HG03064 (cell line): ENCODE measurements around the gene CPNE7.

Experiments
- ATAC-seq: cut with Tn5 transposase; IDR thresholded peaks from one replicate; pipeline ENCODE4 v1.9.1; 2021; ENCODE audit warnings: low read depth; ENCODE audit not compliant: unreplicated experiment

The CPNE7 gene

GRCh38 chr16:89548344-89549006 lies 27.1 kb upstream of the CPNE7 start:
- no peak for ATAC-seq

- no peak for ATAC-seq
These were observed 26.4 kb upstream of the CPNE7 start for GRCh38 chr16:89549007-89549700.

- ATAC-seq: no peak
These were observed 25.0 kb upstream of the CPNE7 start for GRCh38 chr16:89550421-89551007.

DNA sequence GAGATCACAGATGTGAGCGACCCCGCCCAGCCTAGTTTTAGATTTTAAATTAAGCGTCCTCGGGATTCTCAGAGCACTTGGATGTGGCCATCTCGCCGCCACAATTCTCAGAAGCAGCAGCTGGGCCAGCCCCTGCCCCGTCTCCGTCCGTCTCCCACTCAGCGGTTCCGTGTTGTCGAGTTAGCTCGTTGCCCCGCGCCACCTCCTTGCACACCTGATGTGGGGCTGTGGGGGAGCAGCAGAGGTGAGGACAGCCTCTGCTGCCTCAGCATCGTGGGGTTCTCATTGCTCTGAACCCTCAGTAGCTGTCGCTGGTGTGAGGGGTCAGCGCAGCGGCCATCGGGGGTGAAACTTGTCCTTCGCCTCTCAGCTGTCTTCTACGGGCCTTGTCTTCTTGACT lies 23.2 kb upstream of the CPNE7 start:
- no peak for ATAC-seq

DNA sequence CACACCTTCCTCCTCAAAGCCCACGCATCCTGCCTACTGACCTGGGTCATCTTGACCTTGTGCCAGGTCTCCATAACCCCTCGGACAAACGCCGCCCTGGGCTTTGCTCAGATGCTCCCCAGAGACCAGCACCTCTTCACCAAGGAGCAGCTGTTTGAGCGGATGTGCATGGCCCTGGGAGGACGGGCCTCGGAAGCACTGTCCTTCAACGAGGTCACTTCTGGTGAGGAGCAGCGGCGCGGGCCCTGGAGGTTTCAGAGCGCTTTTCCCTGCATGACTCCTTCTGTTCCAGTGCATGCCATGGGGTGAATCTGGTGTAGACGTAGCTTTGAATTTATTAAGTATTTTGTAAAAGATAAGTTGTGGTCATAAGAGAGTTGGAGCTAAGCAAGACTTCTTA lies 22.6 kb upstream of the CPNE7 start:
- ATAC-seq: no peak

GRCh38 chr16:89553733-89554132 lies 21.8 kb upstream of the CPNE7 start:
- no peak for ATAC-seq

GRCh38 chr16:89554343-89554742 lies 21.2 kb upstream of the CPNE7 start:
- no peak for ATAC-seq

GRCh38 chr16:89555265-89555664 lies 20.3 kb upstream of the CPNE7 start:
- no peak for ATAC-seq

DNA sequence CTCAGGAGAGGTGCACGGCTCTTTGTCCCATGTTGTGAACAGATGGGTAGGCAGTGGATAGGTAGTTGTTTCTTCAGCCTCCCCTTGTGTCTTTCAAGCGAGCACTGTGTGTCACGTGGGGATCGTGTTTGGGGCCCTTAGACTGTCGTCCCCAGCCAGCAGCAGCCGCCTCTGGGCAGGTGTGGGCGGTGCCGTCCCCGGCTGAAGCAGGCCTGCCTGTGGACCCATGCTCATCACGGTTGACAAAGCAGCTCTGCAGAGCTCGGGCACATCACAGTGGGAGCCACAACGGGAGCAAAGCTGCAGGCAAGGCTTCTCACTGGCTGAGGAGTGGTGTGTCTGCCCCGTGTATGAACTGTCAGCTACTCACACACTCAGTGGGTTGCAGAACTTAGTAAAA lies 19.8 kb upstream of the CPNE7 start:
- ATAC-seq: no peak

- ATAC-seq: no peak
These were observed 18.5 kb upstream of the CPNE7 start for GRCh38 chr16:89556750-89557689.

DNA sequence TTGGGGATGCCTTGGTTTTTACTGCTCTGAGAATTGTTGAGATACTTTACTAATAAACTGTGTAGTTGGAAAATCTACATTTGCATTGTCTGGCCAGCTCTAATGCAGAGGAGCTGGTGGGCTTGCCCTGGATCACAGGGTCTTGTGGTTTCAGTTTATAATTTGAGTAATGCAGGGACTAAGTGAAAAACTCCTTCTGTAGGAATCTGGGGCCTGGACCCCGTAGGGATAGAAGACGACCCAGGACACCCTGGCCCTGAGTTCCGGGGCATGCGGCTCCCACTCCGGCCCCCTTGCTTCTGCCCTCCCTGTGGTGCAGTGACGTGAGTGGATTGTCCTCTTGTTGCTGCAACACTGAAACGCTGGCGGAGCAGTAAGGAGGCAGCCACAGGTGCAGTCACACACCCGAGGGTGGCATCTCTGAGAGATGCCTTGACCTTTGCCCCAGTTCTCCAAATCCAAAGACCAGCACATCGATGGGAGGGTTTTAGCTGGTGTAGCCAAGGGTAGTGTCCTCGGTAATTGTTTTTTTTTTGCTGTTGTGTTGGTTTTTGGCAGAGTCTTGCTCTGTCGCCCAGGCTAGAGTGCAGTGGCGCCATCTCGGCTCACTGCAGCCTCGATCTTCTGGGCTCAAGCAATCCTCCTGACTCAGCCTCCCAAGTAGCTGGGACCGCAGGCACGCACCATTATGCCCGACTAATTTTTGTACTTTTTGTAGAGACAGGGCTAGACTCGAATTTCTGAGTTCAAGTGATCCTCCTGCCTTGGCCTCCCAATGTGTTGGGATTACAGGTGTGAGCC lies 17.7 kb upstream of the CPNE7 start:
- no peak for ATAC-seq

DNA sequence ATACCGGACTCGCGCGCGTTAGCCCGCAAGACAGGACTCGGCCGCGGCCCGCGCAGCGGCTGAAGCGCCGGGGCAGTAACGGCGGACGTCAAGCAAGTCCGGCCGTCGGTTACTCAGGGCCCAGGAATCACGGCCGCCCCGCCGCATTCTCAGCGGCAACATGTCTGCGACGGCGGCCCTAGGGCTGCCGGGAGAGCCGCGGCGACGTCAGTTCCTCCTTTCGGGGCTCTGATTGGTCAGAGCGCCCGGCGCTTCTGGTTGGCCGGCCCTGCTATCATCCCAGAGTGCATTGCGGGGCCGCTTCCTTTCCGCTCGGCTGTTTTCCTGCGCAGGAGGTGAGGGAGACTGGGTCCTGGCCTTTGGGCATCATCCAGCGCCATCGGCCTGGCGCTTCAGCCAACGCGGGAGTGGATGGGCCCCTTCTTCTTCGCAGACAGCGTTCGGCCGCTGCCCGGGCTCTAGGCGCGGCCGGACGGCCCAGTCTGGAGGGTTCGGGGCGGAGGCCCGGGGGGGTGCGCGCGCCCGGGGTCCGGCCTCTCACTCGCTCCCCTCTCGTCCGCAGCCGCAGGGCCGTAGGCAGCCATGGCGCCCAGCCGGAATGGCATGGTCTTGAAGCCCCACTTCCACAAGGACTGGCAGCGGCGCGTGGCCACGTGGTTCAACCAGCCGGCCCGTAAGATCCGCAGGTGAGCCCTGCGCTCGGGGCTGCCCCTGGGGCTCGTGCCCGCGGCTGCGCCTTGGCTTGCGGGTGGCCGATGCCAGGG lies 15.0 kb upstream of the CPNE7 start, which contains the start of gene RPL13:
RPL13 (plus strand) TSS at position 305 of the 764 bp plus-strand sequence; CDS start at position 583, 278 bp downstream.
- peak; percentile 71 for ATAC-seq

DNA sequence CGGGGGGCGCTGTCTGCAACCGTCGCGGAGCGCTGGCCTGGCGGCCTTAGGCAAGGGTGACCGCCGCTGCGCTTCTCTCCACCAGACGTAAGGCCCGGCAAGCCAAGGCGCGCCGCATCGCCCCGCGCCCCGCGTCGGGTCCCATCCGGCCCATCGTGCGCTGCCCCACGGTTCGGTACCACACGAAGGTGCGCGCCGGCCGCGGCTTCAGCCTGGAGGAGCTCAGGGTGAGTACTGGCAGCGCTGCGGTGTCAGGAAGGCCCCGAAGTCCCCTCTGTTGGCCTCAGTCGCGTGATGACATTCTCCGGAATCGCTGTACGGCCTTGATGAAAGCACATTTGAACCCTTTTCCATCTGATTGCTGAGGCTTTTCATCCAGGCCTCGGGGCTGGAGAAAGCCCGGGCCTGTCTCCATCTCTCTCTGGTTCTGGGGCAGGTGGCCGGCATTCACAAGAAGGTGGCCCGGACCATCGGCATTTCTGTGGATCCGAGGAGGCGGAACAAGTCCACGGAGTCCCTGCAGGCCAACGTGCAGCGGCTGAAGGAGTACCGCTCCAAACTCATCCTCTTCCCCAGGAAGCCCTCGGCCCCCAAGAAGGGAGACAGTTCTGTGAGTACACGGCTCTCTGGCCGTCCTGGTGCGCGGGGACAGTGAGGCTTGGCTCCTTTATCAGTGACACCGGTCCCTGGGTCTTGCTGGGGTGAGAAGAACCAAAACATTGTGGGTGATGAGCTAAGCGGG lies 14.2 kb upstream of the CPNE7 start:
- no peak for ATAC-seq

- no peak for ATAC-seq
These were observed 13.5 kb upstream of the CPNE7 start for GRCh38 chr16:89561884-89562599.

- ATAC-seq: no peak
These were observed 12.6 kb upstream of the CPNE7 start for GRCh38 chr16:89562939-89563338.

- ATAC-seq: no peak
These were observed 11.7 kb upstream of the CPNE7 start for GRCh38 chr16:89563639-89564392.
